ENCODE results near the gene MRPL43. TPM values are rescaled to one million over a fixed set of nuclear protein-coding genes. Genes with fewer than 3 reads are reported as not detected.

MRPL43 gene
- total RNA-seq, 1 donor from 2014 or later = 81.6 TPM

- H3K36me3 Mint-ChIP-seq (ENCODE audit: unreplicated experiment) = peaks cover 13% of the 10 kb centered on the region
- H3K9me3 Mint-ChIP-seq (ENCODE audit: unreplicated experiment) = no peaks in the 10 kb centered on the region
- H3K27ac Mint-ChIP-seq (ENCODE audit: unreplicated experiment) = peak overlapping the region; percentile 34
- H3K4me1 Mint-ChIP-seq (ENCODE audit: unreplicated experiment) = peaks cover 5% of the 10 kb centered on the region
- DNase-seq (ENCODE audit: extremely low spot score, unreplicated experiment) = no peak
- no peak overlapping the region for H3K4me3 Mint-ChIP-seq (ENCODE audit: unreplicated experiment)
- no peaks in the 10 kb centered on the region for H3K27me3 Mint-ChIP-seq (ENCODE audit: unreplicated experiment)
- TF ChIP-seq CTCF (IDR thresholded peaks at IDR 0.05) = no peak
These were observed 19.3 kb upstream of the MRPL43 start for GRCh38 chr10:101006593-101007098.

GRCh38 chr10:101005869-101006567, 18.7 kb upstream of the MRPL43 start:
- Mint-ChIP-seq H3K27ac (ENCODE audit: unreplicated experiment) (peak overlapping the region; percentile 34), H3K36me3 (ENCODE audit: unreplicated experiment) (peaks cover 13% of the 10 kb centered on the region), H3K9me3 (ENCODE audit: unreplicated experiment) (no peaks in the 10 kb centered on the region), H3K4me1 (ENCODE audit: unreplicated experiment) (peaks cover 11% of the 10 kb centered on the region), H3K27me3 (ENCODE audit: unreplicated experiment) (no peaks in the 10 kb centered on the region), H3K4me3 (ENCODE audit: unreplicated experiment) (no peak overlapping the region)
- no peak for TF ChIP-seq CTCF (IDR thresholded peaks at IDR 0.05)
- no peak for DNase-seq (ENCODE audit: extremely low spot score, unreplicated experiment)

GRCh38 chr10:101005361-101005760, 18.1 kb upstream of the MRPL43 start:
- no peak for DNase-seq (ENCODE audit: extremely low spot score, unreplicated experiment)
- Mint-ChIP-seq H3K4me3 (ENCODE audit: unreplicated experiment) (no peak overlapping the region), H3K27me3 (ENCODE audit: unreplicated experiment) (no peaks in the 10 kb centered on the region), H3K36me3 (ENCODE audit: unreplicated experiment) (peaks cover 13% of the 10 kb centered on the region), H3K27ac (ENCODE audit: unreplicated experiment) (no peak overlapping the region), H3K4me1 (ENCODE audit: unreplicated experiment) (peaks cover 15% of the 10 kb centered on the region), H3K9me3 (ENCODE audit: unreplicated experiment) (no peaks in the 10 kb centered on the region)
- no peak for TF ChIP-seq CTCF (IDR thresholded peaks at IDR 0.05)

GRCh38 chr10:101003639-101004206, 16.4 kb upstream of the MRPL43 start:
- Mint-ChIP-seq H3K27me3 (ENCODE audit: unreplicated experiment) (no peaks in the 10 kb centered on the region), H3K36me3 (ENCODE audit: unreplicated experiment) (peaks cover 13% of the 10 kb centered on the region), H3K9me3 (ENCODE audit: unreplicated experiment) (no peaks in the 10 kb centered on the region), H3K27ac (ENCODE audit: unreplicated experiment) (no peak overlapping the region), H3K4me1 (ENCODE audit: unreplicated experiment) (peaks cover 16% of the 10 kb centered on the region), H3K4me3 (ENCODE audit: unreplicated experiment) (no peak overlapping the region)
- no peak for DNase-seq (ENCODE audit: extremely low spot score, unreplicated experiment)
- no peak for TF ChIP-seq CTCF (IDR thresholded peaks at IDR 0.05)

- Mint-ChIP-seq H3K27me3 (ENCODE audit: unreplicated experiment) (no peaks in the 10 kb centered on the region), H3K4me3 (ENCODE audit: unreplicated experiment) (no peak overlapping the region), H3K9me3 (ENCODE audit: unreplicated experiment) (no peaks in the 10 kb centered on the region), H3K4me1 (ENCODE audit: unreplicated experiment) (peaks cover 23% of the 10 kb centered on the region), H3K36me3 (ENCODE audit: unreplicated experiment) (peaks cover 13% of the 10 kb centered on the region), H3K27ac (ENCODE audit: unreplicated experiment) (no peak overlapping the region)
- no peak for TF ChIP-seq CTCF (IDR thresholded peaks at IDR 0.05)
- DNase-seq (ENCODE audit: extremely low spot score, unreplicated experiment) = no peak
These were observed 15.2 kb upstream of the MRPL43 start for GRCh38 chr10:101002456-101002855.
